K562 (cell line): ENCODE measurements around the gene COQ3. TPM values are rescaled to one million over a fixed set of nuclear protein-coding genes. Genes with fewer than 3 reads are reported as not detected.

Experiments
- BRD9 ChIP-seq: fragments of 450-650 bp; IDR thresholded peaks from 2 replicates; pipeline ENCODE4 v1.6.1; 2018; ENCODE audit warnings: low read depth; ENCODE audit not compliant: partially characterized antibody
- CHD4 ChIP-seq: fragments of 200-600 bp; sonication (generic); IDR thresholded peaks from 3 replicates; pipeline ENCODE4 v1.6.1; 2012; ENCODE audit warnings: low read depth, mild to moderate bottlenecking, mixed read lengths, low read length, inconsistent platforms; ENCODE audit not compliant: insufficient read depth, insufficient replicate concordance, poor library complexity, severe bottlenecking
- ETS1 ChIP-seq: conservative IDR thresholded peaks from 2 replicates; pipeline ENCODE4 v1.6.1; 2011; ENCODE audit warnings: low read depth, mild to moderate bottlenecking, low read length; ENCODE audit not compliant: control insufficient read depth
- FOXJ2 ChIP-seq: fragments of 200-800 bp; sonication (Bioruptor generic); IDR thresholded peaks from 2 replicates; pipeline ENCODE4 v1.6.1; 2016; ENCODE audit warnings: missing genetic modification characterization, missing compliant biosample characterization
- HMG20A ChIP-seq: fragments of 450-650 bp; formaldehyde crosslinking; conservative IDR thresholded peaks from 2 replicates; pipeline ENCODE4 v1.4.0; 2020; ENCODE audit warnings: mild to moderate bottlenecking, mixed read lengths
- KLF1 ChIP-seq: fragments of 450-650 bp; IDR thresholded peaks from 2 replicates; pipeline ENCODE4 v1.6.1; 2016; ENCODE audit warnings: missing genetic modification characterization, missing compliant biosample characterization
- MAFF ChIP-seq: IDR thresholded peaks from 2 replicates; pipeline ENCODE4 v1.6.1; 2012; ENCODE audit warnings: low read length, improper control_type of control experiment
- MAFK ChIP-seq: IDR thresholded peaks from 2 replicates; pipeline ENCODE4 v1.6.1; 2011; ENCODE audit warnings: low read length, improper control_type of control experiment
- MED1 ChIP-seq: sonication (generic); formaldehyde crosslinking; IDR thresholded peaks from 2 replicates; pipeline ENCODE4 v1.8.1; 2023; ENCODE audit warnings: missing genetic modification reagents, borderline replicate concordance
- MXI1 ChIP-seq: IDR thresholded peaks from 2 replicates; pipeline ENCODE4 v1.6.1; 2011; ENCODE audit warnings: low read depth, mild to moderate bottlenecking, improper control_type of control experiment, low read length
- POLR2H ChIP-seq: IDR thresholded peaks from 2 replicates; pipeline ENCODE4 v1.6.1; 2016; ENCODE audit warnings: missing genetic modification characterization, low read depth, mild to moderate bottlenecking, control low read depth, missing compliant biosample characterization, moderate library complexity
- RBBP5 ChIP-seq: fragments of 200-600 bp; sonication (generic); IDR thresholded peaks from 2 replicates; pipeline ENCODE4 v1.6.1; 2012; ENCODE audit warnings: borderline replicate concordance, mild to moderate bottlenecking, low read length, control low read depth, inconsistent platforms; ENCODE audit not compliant: insufficient read depth, poor library complexity, severe bottlenecking
- SMAD1 ChIP-seq: fragments of 150-350 bp; IDR thresholded peaks from 2 replicates; pipeline ENCODE4 v1.6.1; 2014; ENCODE audit warnings: low read length, low read depth; ENCODE audit not compliant: partially characterized antibody
- TCF7 ChIP-seq: sonication (generic); IDR thresholded peaks from 2 replicates; pipeline ENCODE4 v1.6.1; 2016; ENCODE audit warnings: antibody characterized with exemption, borderline replicate concordance
- ZBTB17 ChIP-seq: fragments of 450-650 bp; formaldehyde crosslinking; IDR thresholded peaks from 2 replicates; pipeline ENCODE4 v1.4.0; 2020; ENCODE audit warnings: mild to moderate bottlenecking
- ZNF140 ChIP-seq: fragments of 250-450 bp; sonication (Bioruptor Pico); IDR thresholded peaks from 2 replicates; pipeline ENCODE4 v1.8.0; 2021; ENCODE audit warnings: moderate library complexity, mild to moderate bottlenecking, inconsistent platforms
- ZNF175 ChIP-seq: fragments of 200-800 bp; sonication (Bioruptor generic); IDR thresholded peaks from 2 replicates; pipeline ENCODE4 v1.6.1; 2016; ENCODE audit warnings: low read depth, mild to moderate bottlenecking, missing genetic modification characterization, missing compliant biosample characterization
- ZNF212 ChIP-seq: fragments of 450-650 bp; formaldehyde crosslinking; IDR thresholded peaks from 2 replicates; pipeline ENCODE4 v1.4.0; 2020; ENCODE audit warnings: mild to moderate bottlenecking
- ZNF24 ChIP-seq: fragments of 450-650 bp; IDR thresholded peaks from 2 replicates; pipeline ENCODE4 v1.6.1; 2016
- ZNF589 ChIP-seq: fragments of 200-800 bp; sonication (Bioruptor generic); IDR thresholded peaks from 2 replicates; pipeline ENCODE4 v1.6.1; 2016; ENCODE audit warnings: low read depth, missing genetic modification characterization, missing compliant biosample characterization
- ZNF696 ChIP-seq: fragments of 250-450 bp; sonication (Bioruptor Pico); conservative IDR thresholded peaks from 2 replicates; pipeline ENCODE4 v1.4.0; 2020; ENCODE audit warnings: mild to moderate bottlenecking, moderate library complexity
- polyA plus RNA-seq, 8 experiments: library from polyadenylated mRNA; depleted of rRNA in 4 of 8; stranded (reverse) in 5 of 8; unstranded in 3 of 8; fragments of >200 nt; fragmentation: Nextera tagmentation in 2 of 8; fragmentation: Illumina TruSeq in 1 of 8; extraction: Ambion mirVana in 2 of 8; extraction: Trizol in 1 of 8; gene quantifications; 2 replicates each; pipeline versions ENCODE4 v1.2.1 to v1.2.3, GENCODE V29; 2011 to 2014; ENCODE audit warnings: inconsistent platforms in 1 of 8, missing spikeins in 1 of 8
- total RNA-seq, 7 experiments: library from RNA; depleted of rRNA in 6 of 7; stranded (reverse); fragments of >200 nt in 6 of 7; fragmentation: Illumina TruSeq in 2 of 7; extraction: Trizol in 2 of 7; gene quantifications; 2 replicates each; pipeline versions ENCODE4 v1.2.1 to v1.2.3, GENCODE V29; 2011 to 2021; ENCODE audit warnings: low replicate concordance in 1 of 7
- TF ChIP-seq, protein P1 (sequence below): sonication (generic); formaldehyde crosslinking; IDR thresholded peaks from 2 replicates; pipeline ENCODE4 v1.8.0; 2023; ENCODE audit warnings: missing genetic modification reagents, mild to moderate bottlenecking, borderline replicate concordance

Gene COQ3
- total and polyA plus RNA-seq, 9 of the 15 experiments (the other 6 are each of a cell fraction or from before 2014, with no cell fraction given): 16.9 to 137 (median 33.9) TPM

DNA sequence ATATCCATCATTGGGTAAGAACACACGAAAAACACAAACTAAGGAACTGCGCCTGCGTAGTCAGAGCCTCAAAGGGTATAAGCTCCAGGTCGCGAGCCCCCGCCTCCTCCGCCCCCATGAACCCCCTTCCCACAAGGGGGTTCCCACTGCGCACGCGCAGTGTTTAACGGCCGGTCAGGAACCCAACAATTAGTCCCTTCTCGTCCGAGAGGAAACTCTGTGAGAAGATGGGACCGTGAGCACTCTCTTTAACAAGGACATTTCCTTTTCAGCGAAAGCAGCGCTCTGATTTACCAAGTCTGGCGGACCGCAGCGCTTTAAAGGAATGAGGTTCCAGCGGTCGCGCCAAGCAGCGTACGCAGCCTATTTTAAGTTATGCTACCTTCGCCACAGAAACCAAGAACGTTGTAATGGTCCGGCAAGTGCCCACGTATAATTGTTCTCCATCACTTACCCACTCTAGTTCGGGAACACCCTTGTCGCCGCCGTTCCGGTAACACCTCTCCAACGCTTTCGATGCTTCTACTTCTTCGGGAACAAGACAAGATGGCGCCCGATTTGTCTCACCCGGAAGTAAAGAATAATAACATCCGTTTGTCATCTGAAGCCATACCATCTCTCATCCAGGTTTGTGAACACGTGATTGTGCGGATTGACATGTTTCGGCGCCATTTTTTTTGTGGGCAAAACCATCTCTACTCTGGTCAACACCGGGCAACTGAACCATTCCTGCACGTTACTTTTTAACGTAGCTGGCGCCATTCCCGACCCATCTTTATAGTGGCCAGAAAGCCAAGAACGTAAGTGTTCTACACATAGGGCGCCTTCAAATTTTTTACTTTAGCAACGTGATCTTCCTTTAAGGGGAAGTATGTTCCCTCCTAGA lies 31.0 kb upstream of the COQ3 start, which contains the start of gene PNISR (continued):
- peak; percentile 88 for TF ChIP-seq SMAD1
- 0 out of 2 replicates have a peak, but pooled peaks have one; percentile 41 for TF ChIP-seq ETS1
- TF ChIP-seq ZNF589: peak; percentile 79
- TF ChIP-seq CHD4: no peak
- no peak for TF ChIP-seq HMG20A
- TF ChIP-seq MXI1: peak; percentile 72
- TF ChIP-seq MAFF: no peak
- TF ChIP-seq MAFK: peak; percentile 1; the same call in 1 of the 2 replicates
- TF ChIP-seq ZNF175 (CRISPR knock-in tag): peak; percentile 72
- TF ChIP-seq ZNF212 (CRISPR knock-in tag): no peak
- peak; percentile 78 for TF ChIP-seq RBBP5
- no peak for TF ChIP-seq MED1 (CRISPR knock-in tag)
- peak; percentile 65; the same call in 1 of the 2 replicates for TF ChIP-seq FOXJ2 (tag)
- TF ChIP-seq, protein P1, sequence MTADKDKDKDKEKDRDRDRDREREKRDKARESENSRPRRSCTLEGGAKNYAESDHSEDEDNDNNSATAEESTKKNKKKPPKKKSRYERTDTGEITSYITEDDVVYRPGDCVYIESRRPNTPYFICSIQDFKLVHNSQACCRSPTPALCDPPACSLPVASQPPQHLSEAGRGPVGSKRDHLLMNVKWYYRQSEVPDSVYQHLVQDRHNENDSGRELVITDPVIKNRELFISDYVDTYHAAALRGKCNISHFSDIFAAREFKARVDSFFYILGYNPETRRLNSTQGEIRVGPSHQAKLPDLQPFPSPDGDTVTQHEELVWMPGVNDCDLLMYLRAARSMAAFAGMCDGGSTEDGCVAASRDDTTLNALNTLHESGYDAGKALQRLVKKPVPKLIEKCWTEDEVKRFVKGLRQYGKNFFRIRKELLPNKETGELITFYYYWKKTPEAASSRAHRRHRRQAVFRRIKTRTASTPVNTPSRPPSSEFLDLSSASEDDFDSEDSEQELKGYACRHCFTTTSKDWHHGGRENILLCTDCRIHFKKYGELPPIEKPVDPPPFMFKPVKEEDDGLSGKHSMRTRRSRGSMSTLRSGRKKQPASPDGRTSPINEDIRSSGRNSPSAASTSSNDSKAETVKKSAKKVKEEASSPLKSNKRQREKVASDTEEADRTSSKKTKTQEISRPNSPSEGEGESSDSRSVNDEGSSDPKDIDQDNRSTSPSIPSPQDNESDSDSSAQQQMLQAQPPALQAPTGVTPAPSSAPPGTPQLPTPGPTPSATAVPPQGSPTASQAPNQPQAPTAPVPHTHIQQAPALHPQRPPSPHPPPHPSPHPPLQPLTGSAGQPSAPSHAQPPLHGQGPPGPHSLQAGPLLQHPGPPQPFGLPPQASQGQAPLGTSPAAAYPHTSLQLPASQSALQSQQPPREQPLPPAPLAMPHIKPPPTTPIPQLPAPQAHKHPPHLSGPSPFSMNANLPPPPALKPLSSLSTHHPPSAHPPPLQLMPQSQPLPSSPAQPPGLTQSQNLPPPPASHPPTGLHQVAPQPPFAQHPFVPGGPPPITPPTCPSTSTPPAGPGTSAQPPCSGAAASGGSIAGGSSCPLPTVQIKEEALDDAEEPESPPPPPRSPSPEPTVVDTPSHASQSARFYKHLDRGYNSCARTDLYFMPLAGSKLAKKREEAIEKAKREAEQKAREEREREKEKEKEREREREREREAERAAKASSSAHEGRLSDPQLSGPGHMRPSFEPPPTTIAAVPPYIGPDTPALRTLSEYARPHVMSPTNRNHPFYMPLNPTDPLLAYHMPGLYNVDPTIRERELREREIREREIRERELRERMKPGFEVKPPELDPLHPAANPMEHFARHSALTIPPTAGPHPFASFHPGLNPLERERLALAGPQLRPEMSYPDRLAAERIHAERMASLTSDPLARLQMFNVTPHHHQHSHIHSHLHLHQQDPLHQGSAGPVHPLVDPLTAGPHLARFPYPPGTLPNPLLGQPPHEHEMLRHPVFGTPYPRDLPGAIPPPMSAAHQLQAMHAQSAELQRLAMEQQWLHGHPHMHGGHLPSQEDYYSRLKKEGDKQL (CRISPR knock-in tag): no peak
- TF ChIP-seq TCF7: no peak
- TF ChIP-seq POLR2H (tag): peak; percentile 84
- TF ChIP-seq BRD9: peak; percentile 54
- TF ChIP-seq ZNF696 (CRISPR knock-in tag): no peak
- TF ChIP-seq ZBTB17 (CRISPR knock-in tag): no peak
- no peak for TF ChIP-seq ZNF140 (CRISPR knock-in tag)
- TF ChIP-seq ZNF24: 0 out of 2 replicates have a peak, but pooled peaks have one; percentile 27
- no peak for TF ChIP-seq KLF1 (tag)
